ENCODE measurements around the gene SCFD2. TPM values are rescaled to one million over a fixed set of nuclear protein-coding genes. Genes with fewer than 3 reads are reported as not detected.

SCFD2 gene
- polyA plus RNA-seq, 4 donors = 2.2 to 8.4 (median 5.6) TPM

DNA sequence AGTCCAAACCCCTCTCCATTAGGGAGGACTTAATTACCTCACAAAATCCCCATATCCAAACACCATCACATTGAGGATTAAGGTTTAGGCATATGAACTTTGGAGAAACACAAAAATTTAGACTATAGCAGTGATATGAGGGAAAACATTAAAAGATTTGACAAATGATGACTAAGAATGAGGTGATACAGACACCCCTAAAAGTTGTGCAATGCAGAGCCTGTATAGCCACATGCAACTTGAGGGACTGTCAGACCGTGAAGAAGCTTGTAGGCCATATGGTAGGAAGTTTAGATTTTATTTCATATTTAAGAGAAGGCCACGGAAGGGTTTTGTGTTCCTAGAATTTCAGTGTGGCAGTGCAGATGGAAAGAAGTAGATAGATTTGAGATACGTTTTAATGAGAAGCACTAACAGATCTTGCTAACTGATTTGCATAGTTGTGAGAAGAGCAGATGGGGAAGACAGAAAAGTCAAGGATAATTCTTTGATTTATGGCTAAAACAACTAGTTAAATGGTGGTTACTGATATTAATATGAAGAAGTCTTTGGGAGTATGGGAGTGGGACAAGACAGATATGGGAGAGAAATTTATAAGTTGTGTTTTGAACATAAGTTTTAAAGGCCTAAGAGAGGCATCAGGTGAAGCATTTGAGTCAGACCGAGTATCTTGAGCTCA is 6.1 kb upstream of the SCFD2 start:
- FAIRE-seq (no peak), DNase-seq (no peak)
- Histone ChIP-seq H3K4me1 (ENCODE audit: control insufficient read depth in 3 of 3, insufficient read depth in 2 of 3, low read depth in 1 of 3, low read length in 2 of 3) (peaks cover 0 to 4% (median 2%) of the 10 kb centered on the region in 3 donors), H3K27me3 (ENCODE audit: control insufficient read depth in 3 of 3, insufficient read depth in 3 of 3, low read length in 3 of 3) (no peaks in the 10 kb centered on the region), H3K36me3 (ENCODE audit: control insufficient read depth in 3 of 3, insufficient read depth in 2 of 3, low read depth in 1 of 3, low read length in 3 of 3) (no peaks in the 10 kb centered on the region), H3K9me3 (ENCODE audit: control insufficient read depth in 2 of 2, insufficient read depth in 1 of 2, low read depth in 1 of 2, low read length in 1 of 2) (no peaks in the 10 kb centered on the region), H3K27ac (ENCODE audit: low read depth in 1 of 3, low read length in 2 of 3) (no peak overlapping the region), H3K4me3 (ENCODE audit: low read depth in 1 of 3, low read length in 3 of 3) (no peak overlapping the region)
- WGBS, 3 donors = 83 to 89% (median 85%) methylated on average over 4 of the region's 4 CpGs

DNA sequence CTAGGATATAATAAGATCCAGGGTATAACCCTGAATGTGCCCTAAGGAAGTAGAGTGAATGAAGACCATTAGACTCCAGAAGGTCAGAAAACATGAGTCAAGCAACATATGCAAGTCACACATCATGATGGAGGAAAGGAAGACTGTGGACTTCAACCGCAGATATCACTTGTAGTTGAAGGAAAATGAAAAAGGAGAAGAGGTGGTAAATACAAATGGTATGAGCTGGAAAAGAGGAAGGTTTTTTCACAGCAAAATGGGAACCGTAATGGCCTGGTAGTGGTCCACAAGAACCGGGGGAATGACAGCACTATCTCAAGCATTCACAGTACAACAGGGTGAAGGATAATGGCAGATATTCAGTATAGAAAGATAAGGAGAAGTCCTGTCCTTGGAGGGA is 5.2 kb upstream of the SCFD2 start:
- 90 to 95% (median 92%) methylated on average over 3 of the region's 3 CpGs for WGBS, 3 donors
- Histone ChIP-seq H3K27me3 (ENCODE audit: control insufficient read depth in 3 of 3, insufficient read depth in 3 of 3, low read length in 3 of 3) (no peaks in the 10 kb centered on the region), H3K36me3 (ENCODE audit: control insufficient read depth in 3 of 3, insufficient read depth in 2 of 3, low read depth in 1 of 3, low read length in 3 of 3) (no peaks in the 10 kb centered on the region), H3K4me3 (ENCODE audit: low read depth in 1 of 3, low read length in 3 of 3) (no peak overlapping the region), H3K9me3 (ENCODE audit: control insufficient read depth in 2 of 2, insufficient read depth in 1 of 2, low read depth in 1 of 2, low read length in 1 of 2) (no peaks in the 10 kb centered on the region), H3K27ac (ENCODE audit: low read depth in 1 of 3, low read length in 2 of 3) (no peak overlapping the region), H3K4me1 (ENCODE audit: control insufficient read depth in 3 of 3, insufficient read depth in 2 of 3, low read depth in 1 of 3, low read length in 2 of 3) (peaks cover 0 to 4% (median 0%) of the 10 kb centered on the region in 3 donors)
- FAIRE-seq (no peak), DNase-seq (no peak)

- peaks cover 0 to under 1% (median 0%) of the 10 kb centered on the region in 3 donors for H3K4me1 ChIP-seq (ENCODE audit: control insufficient read depth in 3 of 3, insufficient read depth in 2 of 3, low read depth in 1 of 3, low read length in 2 of 3)
- FAIRE-seq = no peak
- 70 to 84% (median 77%) methylated on average over 2 of the region's 2 CpGs for WGBS, 3 donors
Measured at GRCh38 chr4:53367721-53368120, 1.9 kb upstream of the SCFD2 start.

GRCh38 chr4:53366301-53366716 is 448 bp upstream of the SCFD2 start:
- Histone ChIP-seq H3K9me3 (ENCODE audit: control insufficient read depth in 2 of 2, insufficient read depth in 1 of 2, low read depth in 1 of 2, low read length in 1 of 2) (no peaks in the 10 kb centered on the region), H3K4me1 (ENCODE audit: control insufficient read depth in 3 of 3, insufficient read depth in 2 of 3, low read depth in 1 of 3, low read length in 2 of 3) (peaks cover 0 to 2% (median 0%) of the 10 kb centered on the region in 3 donors), H3K27me3 (ENCODE audit: control insufficient read depth in 3 of 3, insufficient read depth in 3 of 3, low read length in 3 of 3) (no peaks in the 10 kb centered on the region), H3K36me3 (ENCODE audit: control insufficient read depth in 3 of 3, insufficient read depth in 2 of 3, low read depth in 1 of 3, low read length in 3 of 3) (peaks cover 0 to 1% (median 0%) of the 10 kb centered on the region in 3 donors), H3K27ac (ENCODE audit: low read depth in 1 of 3, low read length in 2 of 3) (peak overlapping the region in 2 of 3 donors; percentile 65 to 68), H3K4me3 (ENCODE audit: low read depth in 1 of 3, low read length in 3 of 3) (peak overlapping the region; percentile 74 to 91 (median 79))
- FAIRE-seq = no peak
- no peak for DNase-seq
- WGBS, 3 donors = 11 to 13% (median 12%) methylated on average over 8 of the region's 8 CpGs

More at GRCh38 chr4:53367721-53368120, 1.9 kb upstream of the SCFD2 start:
- Histone ChIP-seq H3K27me3 (ENCODE audit: control insufficient read depth in 3 of 3, insufficient read depth in 3 of 3, low read length in 3 of 3) (no peaks in the 10 kb centered on the region), H3K27ac (ENCODE audit: low read depth in 1 of 3, low read length in 2 of 3) (no peak overlapping the region), H3K4me3 (ENCODE audit: low read depth in 1 of 3, low read length in 3 of 3) (no peak overlapping the region), H3K36me3 (ENCODE audit: control insufficient read depth in 3 of 3, insufficient read depth in 2 of 3, low read depth in 1 of 3, low read length in 3 of 3) (no peaks in the 10 kb centered on the region), H3K9me3 (ENCODE audit: control insufficient read depth in 2 of 2, insufficient read depth in 1 of 2, low read depth in 1 of 2, low read length in 1 of 2) (no peaks in the 10 kb centered on the region)
- DNase-seq = no peak

- Histone ChIP-seq H3K9me3 (ENCODE audit: control insufficient read depth in 2 of 2, insufficient read depth in 1 of 2, low read depth in 1 of 2, low read length in 1 of 2) (no peaks in the 10 kb centered on the region), H3K36me3 (ENCODE audit: control insufficient read depth in 3 of 3, insufficient read depth in 2 of 3, low read depth in 1 of 3, low read length in 3 of 3) (peaks cover 0 to 1% (median 0%) of the 10 kb centered on the region in 3 donors), H3K4me3 (ENCODE audit: low read depth in 1 of 3, low read length in 3 of 3) (peak overlapping the region; percentile 74 to 91 (median 79)), H3K27me3 (ENCODE audit: control insufficient read depth in 3 of 3, insufficient read depth in 3 of 3, low read length in 3 of 3) (no peaks in the 10 kb centered on the region), H3K4me1 (ENCODE audit: control insufficient read depth in 3 of 3, insufficient read depth in 2 of 3, low read depth in 1 of 3, low read length in 2 of 3) (peaks cover 0 to 2% (median 0%) of the 10 kb centered on the region in 3 donors), H3K27ac (ENCODE audit: low read depth in 1 of 3, low read length in 2 of 3) (peak overlapping the region in 1 of 3 donors; percentile 71)
- DNase-seq (peak in 1 of 2 donors; percentile 20), FAIRE-seq (no peak)
- WGBS, 3 donors = 1% methylated on average over 8 of the region's 8 CpGs
Measured at GRCh38 chr4:53365121-53365485, 758 bp downstream of the SCFD2 start.

DNA sequence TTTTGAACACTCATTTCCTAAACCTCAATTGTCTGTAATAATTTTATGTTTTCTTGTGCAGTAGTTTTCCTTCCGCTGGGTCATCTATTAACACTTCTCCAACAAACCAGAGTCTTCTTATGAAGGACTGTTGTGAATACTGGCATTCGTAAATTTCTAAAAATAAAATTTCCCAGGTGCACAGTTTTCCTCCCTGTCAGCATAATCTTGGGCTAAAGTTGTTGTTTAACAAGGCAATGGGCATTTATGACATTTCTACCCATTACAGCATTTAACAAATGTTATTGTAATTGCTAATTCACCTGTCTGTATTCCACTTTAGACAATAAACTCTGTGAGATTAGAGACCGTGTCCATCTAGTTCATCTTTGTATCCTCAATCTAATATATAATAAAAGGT is 1.2 kb downstream of the SCFD2 start:
- FAIRE-seq = no peak
- Histone ChIP-seq H3K27me3 (ENCODE audit: control insufficient read depth in 3 of 3, insufficient read depth in 3 of 3, low read length in 3 of 3) (no peaks in the 10 kb centered on the region), H3K27ac (ENCODE audit: low read depth in 1 of 3, low read length in 2 of 3) (no peak overlapping the region), H3K36me3 (ENCODE audit: control insufficient read depth in 3 of 3, insufficient read depth in 2 of 3, low read depth in 1 of 3, low read length in 3 of 3) (peaks cover 0 to 1% (median 0%) of the 10 kb centered on the region in 3 donors), H3K4me1 (ENCODE audit: control insufficient read depth in 3 of 3, insufficient read depth in 2 of 3, low read depth in 1 of 3, low read length in 2 of 3) (peaks cover 0 to 2% (median 0%) of the 10 kb centered on the region in 3 donors), H3K9me3 (ENCODE audit: control insufficient read depth in 2 of 2, insufficient read depth in 1 of 2, low read depth in 1 of 2, low read length in 1 of 2) (no peaks in the 10 kb centered on the region), H3K4me3 (ENCODE audit: low read depth in 1 of 3, low read length in 3 of 3) (peak overlapping the region in 2 of 3 donors; percentile 79 to 91)
- WGBS, 3 donors = 21 to 36% (median 25%) methylated on average over 3 of the region's 3 CpGs
- DNase-seq = no peak

DNA sequence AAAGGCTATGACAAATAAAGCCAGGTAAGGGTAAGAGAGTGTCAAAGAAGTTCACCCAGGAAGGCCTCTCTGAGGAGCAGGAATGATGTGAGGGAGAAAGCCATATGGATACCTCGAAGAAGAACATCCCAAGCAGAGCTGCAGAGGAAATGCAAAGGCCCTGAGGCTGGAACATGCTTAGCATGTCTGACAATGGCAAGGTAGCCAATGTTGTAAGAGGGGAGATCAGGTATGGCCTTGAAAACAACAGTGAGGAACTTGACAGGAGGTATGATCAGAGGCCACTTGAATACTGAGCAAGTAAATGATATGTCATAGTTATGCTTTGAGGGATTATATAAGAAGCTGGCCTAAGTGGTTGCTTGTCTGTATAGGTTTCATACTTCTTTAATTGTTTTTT is 3.8 kb downstream of the SCFD2 start:
- no peak overlapping the region for H3K27ac ChIP-seq (ENCODE audit: low read depth in 1 of 3, low read length in 2 of 3)
- WGBS, 3 donors = 89 to 100% (median 100%) methylated on average over 1 of the region's 1 CpG

DNA sequence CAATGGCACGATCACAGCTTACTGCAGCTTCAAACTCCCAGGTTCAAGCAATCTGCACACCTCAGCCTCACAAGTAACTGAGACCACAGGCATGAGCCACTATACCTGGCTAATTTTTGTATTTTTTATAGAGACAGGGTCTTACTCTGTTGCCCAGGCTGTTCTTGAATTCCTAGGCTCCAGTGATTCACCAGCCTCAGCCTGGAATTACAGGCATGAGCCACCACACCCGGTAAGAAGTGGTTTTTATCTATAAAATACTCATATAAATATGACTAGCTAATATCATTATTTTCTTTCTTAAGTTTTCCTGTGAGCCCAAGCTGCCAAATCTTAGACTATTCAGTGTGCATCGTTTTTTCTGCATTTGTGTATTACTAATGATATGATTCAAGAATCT is 4.4 kb downstream of the SCFD2 start:
- FAIRE-seq (no peak), DNase-seq (no peak)
- Histone ChIP-seq H3K27me3 (ENCODE audit: control insufficient read depth in 3 of 3, insufficient read depth in 3 of 3, low read length in 3 of 3) (no peaks in the 10 kb centered on the region), H3K4me1 (ENCODE audit: control insufficient read depth in 3 of 3, insufficient read depth in 2 of 3, low read depth in 1 of 3, low read length in 2 of 3) (peaks cover 0 to 2% (median 0%) of the 10 kb centered on the region in 3 donors), H3K36me3 (ENCODE audit: control insufficient read depth in 3 of 3, insufficient read depth in 2 of 3, low read depth in 1 of 3, low read length in 3 of 3) (peaks cover 0 to 1% (median 0%) of the 10 kb centered on the region in 3 donors), H3K9me3 (ENCODE audit: control insufficient read depth in 2 of 2, insufficient read depth in 1 of 2, low read depth in 1 of 2, low read length in 1 of 2) (peaks cover 0 to under 1% of the 10 kb centered on the region in 2 donors), H3K4me3 (ENCODE audit: low read depth in 1 of 3, low read length in 3 of 3) (no peak overlapping the region), H3K27ac (ENCODE audit: low read depth in 1 of 3, low read length in 2 of 3) (no peak overlapping the region)
- WGBS, 3 donors = 65 to 81% (median 79%) methylated on average over 3 of the region's 3 CpGs

More for the DNA sequence above, 3.8 kb downstream of the SCFD2 start:
- Histone ChIP-seq H3K4me3 (ENCODE audit: low read depth in 1 of 3, low read length in 3 of 3) (no peak overlapping the region), H3K27me3 (ENCODE audit: control insufficient read depth in 3 of 3, insufficient read depth in 3 of 3, low read length in 3 of 3) (no peaks in the 10 kb centered on the region), H3K4me1 (ENCODE audit: control insufficient read depth in 3 of 3, insufficient read depth in 2 of 3, low read depth in 1 of 3, low read length in 2 of 3) (peaks cover 0 to 2% (median 0%) of the 10 kb centered on the region in 3 donors), H3K9me3 (ENCODE audit: control insufficient read depth in 2 of 2, insufficient read depth in 1 of 2, low read depth in 1 of 2, low read length in 1 of 2) (no peaks in the 10 kb centered on the region), H3K36me3 (ENCODE audit: control insufficient read depth in 3 of 3, insufficient read depth in 2 of 3, low read depth in 1 of 3, low read length in 3 of 3) (peaks cover 0 to 1% (median 0%) of the 10 kb centered on the region in 3 donors)
- no peak for FAIRE-seq
- DNase-seq = no peak

Measured in small intestine (tissue), 7 donors.